Central memory CD4-positive, alpha-beta T cell (primary cell): ENCODE results near the gene SNX13.
A peak's percentile ranks its signal among the peaks of the same experiment; 100 is the strongest.

Experiments
- DNase-seq: peaks from one replicate; pipeline ENCODE4 v3.0.0; 2022
- total RNA-seq, 3 experiments: gene quantifications; one replicate each; lab custom pipeline; 2026; lab: John Stamatoyannopoulos, UW

Gene SNX13
- total RNA-seq: 67.4 to 87.0 (median 78.1) reads per million in 3 experiments

GRCh38 chr7:17940302-17940883, at the start of gene SNX13:
TSS of gene SNX13 (minus strand) at chr7:17940494. CDS start at chr7:17940295, 199 bp downstream.
- DNase-seq: peak; percentile 87

GRCh38 chr7:17989546-17989945, 49.3 kb upstream of the SNX13 start:
- DNase-seq: no peak

GRCh38 chr7:17988858-17989257, 48.6 kb upstream of the SNX13 start:
- no peak for DNase-seq

- DNase-seq: no peak
Observed at GRCh38 chr7:17988141-17988540, 47.8 kb upstream of the SNX13 start.

- no peak for DNase-seq
Observed at GRCh38 chr7:17986851-17987250, 46.6 kb upstream of the SNX13 start.

GRCh38 chr7:17985473-17986239, 45.4 kb upstream of the SNX13 start:
- DNase-seq: no peak

GRCh38 chr7:17984288-17984687, 44.0 kb upstream of the SNX13 start:
- no peak for DNase-seq

GRCh38 chr7:17983221-17984062, 43.1 kb upstream of the SNX13 start:
- no peak for DNase-seq

- no peak for DNase-seq
Observed at GRCh38 chr7:17976952-17977351, 36.7 kb upstream of the SNX13 start.

GRCh38 chr7:17971411-17971810, 31.1 kb upstream of the SNX13 start:
- DNase-seq: no peak

- DNase-seq: no peak
Observed at GRCh38 chr7:17968791-17969715, 28.8 kb upstream of the SNX13 start.

GRCh38 chr7:17966706-17967105, 26.4 kb upstream of the SNX13 start:
- DNase-seq: no peak

- no peak for DNase-seq
Observed at GRCh38 chr7:17965603-17966002, 25.3 kb upstream of the SNX13 start.

- DNase-seq: no peak
Observed at GRCh38 chr7:17963281-17963680, 23.0 kb upstream of the SNX13 start.

GRCh38 chr7:17962652-17963051, 22.4 kb upstream of the SNX13 start:
- DNase-seq: no peak

GRCh38 chr7:17957871-17958270, 17.6 kb upstream of the SNX13 start:
- DNase-seq: no peak

- no peak for DNase-seq
Observed at GRCh38 chr7:17952387-17952786, 12.1 kb upstream of the SNX13 start.

- no peak for DNase-seq
Observed at GRCh38 chr7:17951742-17952254, 11.5 kb upstream of the SNX13 start.

GRCh38 chr7:17948526-17949238, 8.4 kb upstream of the SNX13 start:
- no peak for DNase-seq

GRCh38 chr7:17947620-17948019, 7.3 kb upstream of the SNX13 start:
- no peak for DNase-seq

GRCh38 chr7:17946591-17946990, 6.3 kb upstream of the SNX13 start:
- DNase-seq: peak; percentile 9
